Ramos (cell line): ENCODE measurements around the gene AP3S1.
"Not testable (repeated sequence)": the region's sequence is repeated elsewhere in the genome, so short reads cannot be mapped to it uniquely, and the experiment has no call there.

Experiments
- in situ Hi-C: fragments of 300-500 bp; cut with MboI; formaldehyde crosslinking; loops from one replicate; pipeline ENCODE4 v1.14.3; 2022; ENCODE audit warnings: low sequenced_read_pairs; ENCODE audit not compliant: unreplicated experiment

The AP3S1 gene

DNA sequence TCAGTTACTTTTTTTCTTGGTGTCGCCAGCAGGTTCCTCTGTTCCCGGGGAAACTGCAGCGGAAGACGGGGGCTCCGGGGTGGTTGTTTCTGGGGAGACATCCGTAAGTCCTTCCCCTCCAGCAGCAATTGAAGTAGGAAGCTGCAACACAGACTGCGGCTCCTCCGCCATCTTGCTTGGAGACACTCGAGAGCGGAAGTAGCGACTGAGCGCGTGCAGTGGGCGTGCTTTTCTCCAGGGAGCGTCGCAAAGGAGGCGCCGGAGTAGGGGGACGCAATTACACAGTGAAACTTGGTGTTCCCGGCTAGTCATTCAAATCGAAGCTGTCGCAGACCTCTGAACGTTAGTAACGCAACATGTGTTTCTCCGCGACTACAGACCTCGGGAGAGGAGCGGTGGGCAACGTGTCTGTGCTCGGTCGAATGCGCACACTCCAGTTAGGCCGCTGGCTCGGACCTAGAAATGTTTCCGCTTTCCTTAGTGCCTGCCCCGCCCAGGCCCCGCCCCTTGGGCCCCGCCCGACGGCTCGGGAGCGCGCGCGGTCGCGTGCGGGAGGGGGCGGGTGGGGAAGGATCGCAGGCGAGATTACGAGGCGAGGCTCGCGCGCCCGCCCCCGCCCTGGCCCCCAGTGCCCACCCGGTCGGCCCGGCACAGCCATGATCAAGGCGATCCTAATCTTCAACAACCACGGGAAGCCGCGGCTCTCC lies at the start of gene AP3S1, which contains the start of gene ATG12:
AP3S1 (plus strand) TSS at position 554 of the 707 bp plus-strand sequence; CDS start at position 657, 103 bp downstream.
ATG12 (minus strand) TSS at position 184 of the 707 bp plus-strand sequence; CDS start at position 171, 13 bp downstream.
- in situ Hi-C loops, result loop anchor here (25.0 kb wide), 1 partner anchor 554 kb away; the partner anchor contains the start of gene CCDC112

DNA sequence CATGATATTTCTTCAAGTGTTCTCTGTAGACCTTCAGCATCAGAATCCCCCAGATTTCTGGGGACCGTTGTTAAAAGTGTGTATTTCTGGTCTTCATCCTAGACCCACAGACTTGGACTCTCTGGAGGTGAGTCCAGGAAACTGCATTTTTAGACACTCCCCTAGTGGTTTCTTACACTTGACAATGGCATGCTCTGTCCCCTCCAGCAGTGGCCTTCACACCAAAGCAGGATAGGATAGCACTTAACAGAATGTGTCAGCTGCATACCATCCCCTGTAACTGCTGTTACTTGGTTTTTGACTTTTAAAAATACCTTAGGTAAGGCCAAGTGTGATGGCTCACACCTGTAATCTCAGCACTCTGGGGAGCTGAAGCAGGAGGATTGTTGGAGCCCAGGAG lies 46.0 kb upstream of the AP3S1 start:
- in situ Hi-C loops, result no loop called here

DNA sequence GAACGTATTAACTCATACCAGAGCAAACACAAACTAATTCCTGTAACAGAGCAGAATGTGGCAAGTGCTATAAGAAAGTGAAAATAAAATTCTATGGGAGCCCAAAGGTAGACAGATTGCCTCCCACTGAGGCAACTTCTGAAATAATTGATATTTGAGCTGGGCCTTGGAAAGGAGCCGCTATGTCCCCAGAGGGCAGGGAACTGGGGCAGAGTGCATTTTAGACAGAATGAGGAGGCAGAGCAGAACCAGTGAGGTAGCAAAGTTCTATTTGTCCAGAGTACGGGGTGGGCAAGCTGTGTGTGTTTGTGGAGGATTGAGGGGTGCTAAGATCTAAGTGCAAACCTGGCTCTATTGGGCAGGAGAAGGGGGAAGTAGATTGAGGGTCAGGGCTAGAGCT lies 45.1 kb upstream of the AP3S1 start:
- in situ Hi-C loops, result no loop called here

DNA sequence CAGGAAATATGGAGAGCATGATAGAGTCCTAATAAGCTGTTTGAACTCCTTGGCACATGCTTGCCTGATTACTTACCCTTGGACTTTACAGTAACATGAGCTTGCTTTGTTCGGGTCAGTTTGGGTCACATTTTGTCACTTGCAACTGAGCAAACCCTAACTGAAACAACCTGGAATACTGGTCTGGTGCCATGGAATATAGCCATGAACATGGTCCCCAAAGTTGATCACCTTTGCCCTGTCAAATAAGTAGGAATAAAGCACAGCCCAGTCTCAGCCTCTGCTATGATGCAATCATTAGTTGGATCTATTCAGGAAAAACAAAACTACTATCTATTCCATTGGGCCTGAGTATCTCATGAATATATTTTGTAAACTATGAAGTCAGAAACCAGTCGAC lies 43.5 kb upstream of the AP3S1 start:
- in situ Hi-C loops, result no loop called here

DNA sequence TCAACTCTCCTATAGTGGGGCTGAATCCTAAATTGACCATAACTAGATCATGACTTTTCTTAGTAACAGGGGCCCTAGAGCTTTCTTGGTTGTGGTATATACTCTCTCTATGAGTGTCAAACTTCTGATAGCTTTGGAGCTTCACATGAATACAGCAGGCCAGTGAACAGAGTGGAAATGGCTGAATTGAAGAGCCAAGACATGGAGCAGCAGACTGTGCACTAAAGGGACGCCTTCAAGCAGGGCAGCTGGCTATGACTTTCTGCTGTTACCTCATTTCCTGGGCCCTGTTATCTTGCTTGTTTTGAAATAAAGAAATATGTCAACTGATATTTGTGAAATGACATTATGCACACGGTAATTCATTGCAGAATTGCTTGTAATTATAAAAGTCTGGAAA lies 41.6 kb upstream of the AP3S1 start:
- in situ Hi-C loops, result no loop called here

DNA sequence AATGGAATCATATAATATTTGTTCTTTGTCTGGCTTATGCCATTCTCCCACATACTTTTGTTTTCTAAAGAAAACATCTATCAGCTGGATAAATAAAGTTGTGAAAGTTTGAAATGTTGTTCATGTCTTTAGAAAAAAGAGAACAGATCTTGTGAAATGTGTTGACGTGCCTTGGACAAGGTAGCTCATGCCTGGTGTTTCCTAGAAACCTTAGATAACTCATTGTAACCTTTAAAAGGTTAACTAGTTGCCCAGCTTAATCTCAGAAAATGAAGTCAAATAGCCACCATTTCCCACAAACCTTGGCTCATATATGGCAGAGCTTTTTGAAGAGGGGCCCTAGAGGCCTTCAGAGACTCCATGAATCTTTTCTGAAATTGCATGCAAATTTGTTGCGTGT lies 40.6 kb upstream of the AP3S1 start:
- in situ Hi-C loops, result no loop called here

DNA sequence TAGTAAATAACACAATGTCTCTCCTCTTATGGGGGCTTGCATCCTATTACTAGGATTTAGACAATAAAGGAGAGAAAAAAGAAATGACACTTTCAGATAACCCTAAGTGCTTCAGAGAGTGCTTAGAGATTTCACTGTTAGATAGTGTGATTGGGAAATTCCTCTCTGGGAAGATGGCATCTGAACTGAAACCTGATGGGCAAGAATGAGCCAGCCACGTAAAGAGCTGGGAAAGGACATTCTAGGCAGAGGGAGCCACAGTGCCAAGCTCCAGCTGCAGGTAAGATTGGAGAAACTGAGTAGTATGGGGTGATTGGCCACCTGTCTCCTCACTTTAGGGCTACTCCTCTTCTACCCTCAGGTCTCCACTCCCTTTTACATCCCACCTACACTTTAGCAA lies 39.8 kb upstream of the AP3S1 start:
- in situ Hi-C loops, result no loop called here

DNA sequence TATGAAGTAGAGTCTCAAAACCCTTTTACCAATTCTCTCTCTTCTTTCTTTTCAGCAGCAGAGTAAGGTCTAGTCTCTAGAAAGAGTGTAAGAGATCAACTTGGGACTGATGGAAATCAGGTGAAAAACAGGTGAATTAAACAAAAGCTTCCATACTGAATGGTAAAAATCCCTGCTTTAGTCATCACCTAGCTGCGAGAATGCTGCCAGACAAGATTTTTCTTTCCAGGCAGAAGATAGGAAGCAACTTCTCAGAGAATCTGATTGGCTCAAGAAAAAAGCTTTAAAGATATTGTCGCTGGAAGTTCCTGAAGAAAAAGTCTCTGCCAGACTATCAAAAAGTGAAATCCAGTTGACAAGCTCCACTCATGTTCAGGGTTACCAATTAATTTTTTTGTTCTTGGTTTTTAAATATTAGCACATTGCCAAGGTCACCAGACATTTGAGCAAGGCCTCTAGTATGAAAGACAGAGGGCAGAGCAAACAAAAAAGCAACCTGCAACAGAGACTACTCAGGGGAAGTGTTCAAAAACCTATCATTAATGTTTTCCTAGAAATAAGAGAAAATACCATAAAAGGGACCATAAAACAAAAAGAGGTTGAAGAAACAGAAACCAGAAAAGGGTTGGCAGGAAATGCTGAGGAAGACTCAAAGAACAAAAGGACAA lies 34.6 kb upstream of the AP3S1 start:
- in situ Hi-C loops, result no loop called here

DNA sequence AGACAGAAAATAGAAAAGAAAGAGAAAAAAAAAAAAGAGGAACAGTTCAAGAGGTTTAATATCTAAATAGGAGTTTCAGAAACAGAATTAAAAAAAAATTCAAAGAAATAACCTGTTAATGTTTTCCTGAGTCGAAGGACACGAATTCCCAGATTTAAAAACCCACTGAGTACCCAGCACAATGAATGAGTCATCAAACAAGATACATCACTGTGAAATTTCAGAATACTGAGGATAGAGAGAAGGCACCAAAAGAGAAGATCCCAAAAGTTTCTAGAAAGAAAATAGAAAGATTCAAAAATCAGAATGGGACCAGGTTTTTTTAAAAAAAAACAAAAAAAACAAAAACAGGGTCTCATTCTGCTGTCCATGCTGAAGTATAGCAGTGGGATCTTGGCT lies 34.1 kb upstream of the AP3S1 start:
- in situ Hi-C loops, result no loop called here

DNA sequence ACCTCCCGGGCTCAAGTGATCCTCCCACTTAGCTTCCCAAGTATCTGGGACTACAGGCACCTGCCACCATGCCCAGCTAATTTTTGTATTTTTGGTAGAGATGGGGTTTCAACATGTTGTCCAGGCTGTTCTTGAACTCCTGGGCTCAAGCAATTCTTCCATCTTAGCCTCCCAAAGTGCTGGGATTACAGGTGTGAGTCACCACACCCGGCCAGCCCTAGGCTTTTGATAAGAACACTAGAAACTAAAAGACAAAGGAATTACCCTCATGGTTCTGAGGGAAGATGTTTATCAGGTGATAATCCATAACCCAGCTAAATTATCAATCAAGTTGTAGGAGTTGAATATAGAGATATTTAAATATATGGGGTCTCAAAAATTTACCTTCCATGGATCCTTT lies 33.7 kb upstream of the AP3S1 start:
- in situ Hi-C loops, result not testable (repeated sequence)

DNA sequence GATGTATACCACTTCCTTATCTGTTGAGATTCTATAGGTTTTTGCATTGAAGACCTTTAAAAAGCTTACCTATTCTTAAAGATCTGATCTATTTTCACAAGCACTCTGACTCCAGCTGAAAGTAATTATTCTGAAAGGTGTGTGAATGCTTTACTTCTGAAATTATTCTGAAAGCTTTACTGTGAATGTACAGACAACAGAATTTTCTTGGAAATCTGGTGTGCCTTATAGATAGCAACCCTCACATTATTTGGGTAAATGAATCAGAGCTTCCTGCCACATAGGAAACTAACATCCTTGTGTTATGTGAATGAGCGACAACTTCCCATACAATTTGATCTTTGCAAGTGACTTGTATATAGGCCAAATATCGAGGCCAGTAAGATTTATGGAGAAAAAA lies 31.8 kb upstream of the AP3S1 start:
- in situ Hi-C loops, result no loop called here

DNA sequence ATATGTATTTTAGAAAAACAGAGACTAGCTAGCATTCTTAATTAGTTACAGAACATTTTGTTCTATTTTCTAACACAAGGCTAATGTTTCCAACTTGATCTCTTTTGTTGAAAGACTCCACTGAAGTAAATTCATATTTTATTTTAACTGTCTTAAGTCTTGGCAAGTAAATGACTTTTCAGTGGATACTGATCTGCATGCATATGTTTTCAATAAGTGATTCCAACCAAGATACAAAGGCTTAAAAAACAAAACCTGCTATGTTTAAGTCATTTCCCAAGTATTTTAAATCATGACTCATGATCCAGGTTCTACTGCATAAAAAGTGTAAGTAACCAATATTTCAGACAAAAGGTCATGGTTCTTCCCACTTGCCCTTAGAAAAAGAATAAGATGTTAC lies 31.0 kb upstream of the AP3S1 start:
- in situ Hi-C loops, result no loop called here

DNA sequence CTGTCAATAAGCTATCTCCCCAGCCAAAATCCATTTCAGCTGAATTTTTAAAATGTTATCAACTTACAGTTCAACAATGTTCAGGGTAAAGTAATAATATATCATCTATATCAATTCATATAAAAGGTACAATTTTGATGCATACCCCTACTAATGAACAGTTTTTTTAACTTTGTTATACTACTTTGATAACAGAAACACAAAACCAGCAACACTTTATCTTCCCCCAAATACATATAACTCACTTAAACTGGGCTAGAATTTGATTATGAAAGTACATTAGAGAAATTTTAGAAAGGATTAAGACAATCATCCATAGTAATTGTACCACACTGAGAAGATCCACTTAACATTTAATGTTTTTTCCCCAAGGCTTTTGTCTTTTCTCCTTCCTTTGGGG lies 30.3 kb upstream of the AP3S1 start:
- in situ Hi-C loops, result no loop called here

DNA sequence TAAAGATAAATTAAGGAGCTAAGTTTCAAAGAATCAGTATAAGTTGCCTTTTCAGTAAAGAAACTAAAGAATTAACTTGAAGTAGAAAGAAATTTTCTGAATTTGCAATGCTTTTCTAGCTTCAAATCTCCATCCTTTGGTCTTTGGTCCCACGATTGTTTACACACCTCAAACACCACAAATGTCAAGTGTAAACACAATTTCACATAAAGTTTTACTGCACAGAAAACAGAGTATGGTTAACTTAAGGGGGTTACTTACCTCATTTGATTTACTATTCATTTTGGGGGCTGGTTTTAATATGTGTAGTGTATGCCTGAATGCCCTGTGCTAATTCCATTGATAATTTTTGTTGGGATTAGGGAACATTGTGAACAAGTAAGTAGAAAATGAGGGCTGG lies 29.4 kb upstream of the AP3S1 start:
- in situ Hi-C loops, result no loop called here

DNA sequence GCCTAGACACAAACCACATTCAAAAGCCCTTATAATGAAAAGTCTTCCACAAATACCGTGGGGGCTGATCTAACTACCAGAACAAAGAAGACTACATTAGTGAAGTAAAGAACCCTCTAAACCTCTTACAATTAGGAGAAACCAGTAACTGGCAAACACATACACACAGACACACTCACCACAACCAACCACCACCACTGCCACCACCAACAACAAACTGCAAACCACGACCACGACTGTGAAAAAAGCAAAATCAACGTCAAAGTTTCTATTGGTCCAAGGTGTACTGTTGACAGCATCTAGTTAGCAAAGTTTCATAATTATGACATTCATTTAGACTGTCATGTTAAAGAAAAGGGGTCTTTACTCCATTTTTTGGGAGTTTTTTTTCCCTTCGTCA lies 28.0 kb upstream of the AP3S1 start:
- in situ Hi-C loops, result no loop called here

DNA sequence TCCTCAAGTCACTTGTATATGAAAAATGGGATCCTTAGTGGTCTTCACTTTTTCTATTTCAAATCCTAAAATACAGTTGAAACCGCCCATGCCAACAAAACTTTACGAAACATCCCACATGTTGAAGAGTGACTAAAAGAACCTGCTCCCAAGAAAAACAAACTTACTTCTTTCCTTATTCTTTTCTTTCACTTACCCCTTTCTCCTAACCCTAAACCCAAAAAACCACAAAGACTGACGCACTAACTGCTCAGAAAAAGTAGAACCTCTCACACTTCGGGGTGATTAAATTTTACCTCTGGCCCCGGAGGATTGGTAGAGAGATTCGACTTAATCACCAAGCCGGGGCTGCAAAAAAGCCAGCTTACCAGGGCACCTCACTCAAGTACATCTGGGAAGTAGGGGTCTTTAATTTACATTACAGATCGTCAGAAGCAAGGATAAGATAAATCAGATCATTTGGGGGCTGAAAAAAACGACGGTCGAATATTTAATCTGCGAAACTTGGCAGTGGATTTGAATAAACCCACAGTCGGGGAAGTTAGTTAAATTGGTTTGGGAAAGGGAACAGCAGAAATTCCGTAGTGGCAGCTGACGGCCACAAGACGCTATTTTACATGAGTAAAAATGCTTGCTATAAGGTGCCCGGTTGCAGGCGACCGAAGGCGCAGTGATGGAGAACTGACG lies 26.6 kb upstream of the AP3S1 start:
- in situ Hi-C loops, result no loop called here

DNA sequence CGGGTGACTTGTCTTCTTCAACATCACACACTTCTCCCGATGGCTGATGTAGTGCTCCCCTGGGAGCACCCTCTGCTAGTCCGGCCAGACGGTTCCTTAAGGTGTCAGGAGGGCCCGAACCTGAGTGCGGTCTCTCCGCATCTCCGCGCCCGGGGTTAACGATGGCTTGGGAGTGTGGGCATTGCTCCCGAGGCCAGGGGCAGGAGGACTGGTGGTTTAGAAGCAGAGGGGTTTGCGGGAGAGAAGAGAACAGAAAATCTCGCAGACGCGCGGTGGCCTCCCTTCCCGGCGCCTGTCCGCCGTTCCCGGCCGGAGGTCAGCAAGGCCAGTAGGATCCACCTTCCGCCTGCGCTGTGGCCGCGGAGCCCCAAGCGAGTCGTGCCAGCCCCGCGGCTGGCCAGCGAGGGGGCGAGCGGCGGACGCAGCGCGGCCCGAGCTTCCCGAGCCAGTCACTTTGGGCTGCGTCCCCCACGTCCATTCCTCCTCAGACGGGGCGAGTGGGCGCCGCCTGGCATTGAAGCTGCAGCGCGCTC lies 26.0 kb upstream of the AP3S1 start:
- in situ Hi-C loops, result no loop called here

DNA sequence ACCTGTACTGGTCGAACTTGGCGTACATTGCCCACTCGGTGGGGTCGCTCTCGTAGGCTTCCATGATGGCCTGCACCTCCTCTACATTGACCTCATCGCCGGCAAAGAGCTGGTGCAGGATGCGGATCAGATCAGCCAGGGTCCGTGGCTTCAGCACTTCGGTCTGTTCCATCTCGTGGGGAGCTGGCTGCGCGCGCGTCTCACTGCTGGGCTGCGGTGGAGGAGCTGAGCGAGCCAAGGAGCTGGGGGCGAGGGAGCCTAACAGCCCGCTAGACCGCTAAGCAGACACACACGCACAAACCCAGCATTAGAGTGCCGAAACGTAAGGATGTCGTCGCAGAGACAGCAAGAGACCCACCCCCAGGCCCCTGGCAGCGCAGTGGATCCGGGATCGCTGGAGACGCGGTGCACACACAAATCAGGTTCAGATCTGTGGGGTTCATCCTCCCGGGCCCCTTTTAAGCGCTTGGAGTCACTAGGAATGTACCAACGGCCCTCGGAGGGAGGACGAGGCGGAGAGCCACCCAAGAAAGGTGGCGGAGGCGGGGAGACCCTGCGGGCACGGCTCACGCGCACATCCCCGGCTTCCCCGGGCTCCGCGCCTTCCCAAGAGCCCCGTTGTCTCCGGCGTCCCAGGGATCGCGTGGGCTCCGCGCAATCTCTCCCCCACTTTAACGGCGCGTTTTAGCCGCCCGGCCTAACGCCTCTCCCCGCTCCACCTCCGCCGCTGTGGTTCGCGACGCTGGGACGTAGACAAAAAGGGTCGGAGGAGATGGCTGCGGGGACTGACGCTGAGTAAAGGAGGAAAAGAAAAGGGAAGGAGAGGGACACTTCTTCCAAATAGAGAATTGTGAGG lies 25.3 kb upstream of the AP3S1 start, which contains the start of gene CDO1:
CDO1 (minus strand) TSS at position 434 of the 856 bp plus-strand sequence; CDS start at position 172, 262 bp downstream.
- in situ Hi-C loops, result no loop called here

DNA sequence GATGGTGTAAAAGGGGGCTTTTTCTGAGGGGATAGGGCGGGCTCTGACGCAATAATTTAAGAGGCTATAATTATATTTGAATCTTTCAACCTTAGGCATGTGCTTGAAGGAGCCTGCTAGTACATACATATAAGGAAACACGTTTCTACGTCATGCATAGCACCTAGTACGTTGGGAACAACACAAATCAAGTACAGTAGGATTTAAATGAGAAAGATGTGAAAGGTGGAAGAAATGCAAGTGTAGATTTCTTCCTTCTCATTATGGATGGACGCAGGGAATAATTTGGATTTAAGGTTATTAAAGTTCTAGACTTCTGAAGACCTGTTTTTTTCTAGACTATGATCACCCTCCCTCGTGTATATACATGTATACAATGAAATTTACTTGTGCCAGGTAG lies 24.3 kb upstream of the AP3S1 start:
- in situ Hi-C loops, result no loop called here

DNA sequence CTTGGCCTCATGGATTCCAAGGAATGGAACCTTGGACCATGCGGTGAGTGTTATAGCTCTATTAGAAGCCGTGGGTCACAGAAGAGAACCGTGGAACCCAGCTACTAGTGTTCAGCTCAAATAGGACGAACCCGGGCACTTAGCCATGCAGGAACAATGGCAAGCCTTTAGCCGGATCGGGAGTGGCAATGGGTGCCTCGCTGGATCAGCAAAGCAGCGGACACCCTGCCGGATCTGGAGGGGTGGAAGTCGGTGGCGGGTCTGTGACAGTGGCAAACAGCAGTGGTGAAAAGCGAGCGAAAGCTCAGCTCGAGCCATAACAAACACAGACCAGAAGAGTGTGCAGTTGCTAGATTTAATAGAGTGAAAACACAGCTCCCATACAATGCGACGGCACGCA lies 22.9 kb upstream of the AP3S1 start:
- in situ Hi-C loops, result no loop called here
